Stimulated activated CD4-positive, alpha-beta T cell treated with anti-CD3 and anti-CD28 coated beads, Interleukin-1b, Interleukin-23, amount 100 ng/mL, for 48 hours (primary cell): ENCODE measurements around the gene POLR2F.

Experiments used
- DNase-seq: peaks from one replicate; pipeline ENCODE4 v3.0.0-alpha.2; 2020

POLR2F gene

GRCh38 chr22:38009000-38009806 lies 55.7 kb downstream of the POLR2F start:
- DNase-seq = no peak

DNA sequence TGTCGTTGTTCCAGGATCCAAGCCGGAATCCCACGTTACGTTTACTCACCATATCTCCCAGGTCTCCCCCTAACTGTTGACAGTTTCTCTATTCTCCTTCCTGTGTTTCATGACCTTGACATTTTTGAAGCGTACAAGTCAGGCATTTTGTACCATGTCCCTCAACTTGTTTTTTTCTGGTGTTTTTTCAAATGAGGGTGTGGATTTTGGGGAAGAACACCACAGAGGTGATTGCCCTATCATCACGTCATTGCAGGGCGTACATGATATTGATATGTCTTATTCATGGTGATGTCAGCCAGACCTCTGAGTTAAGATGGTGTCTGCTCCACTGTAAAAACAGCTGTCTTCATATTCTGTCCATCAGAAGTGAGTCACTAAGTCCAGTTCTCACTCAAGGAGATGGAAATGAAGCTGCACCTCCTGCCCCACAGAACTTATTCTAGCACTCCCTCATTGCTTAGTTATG lies 59.1 kb downstream of the POLR2F start:
- DNase-seq = no peak

DNA sequence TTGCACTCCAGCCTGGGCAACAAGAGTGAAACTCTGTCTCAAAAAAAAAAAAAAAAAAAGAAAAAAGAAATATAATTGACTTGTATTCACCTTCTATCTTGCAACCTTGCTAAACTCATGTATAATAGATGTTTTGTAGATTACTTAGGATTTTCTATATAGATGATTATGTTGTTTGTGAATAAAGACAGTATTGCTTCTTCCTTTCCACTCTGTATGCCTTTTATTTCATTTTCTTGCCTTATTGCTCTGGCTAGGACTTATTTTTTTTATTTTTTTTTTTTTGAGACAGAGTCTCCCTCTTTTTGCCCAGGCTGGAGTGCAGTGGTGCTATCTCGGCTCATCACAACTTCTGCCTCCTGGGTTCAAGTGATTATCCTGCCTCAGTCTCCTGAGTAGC lies 60.6 kb downstream of the POLR2F start:
- DNase-seq = no peak

GRCh38 chr22:38016182-38017151 lies 63.0 kb downstream of the POLR2F start:
- DNase-seq = no peak

GRCh38 chr22:38017272-38017920 lies 63.9 kb downstream of the POLR2F start:
- no peak for DNase-seq

DNA sequence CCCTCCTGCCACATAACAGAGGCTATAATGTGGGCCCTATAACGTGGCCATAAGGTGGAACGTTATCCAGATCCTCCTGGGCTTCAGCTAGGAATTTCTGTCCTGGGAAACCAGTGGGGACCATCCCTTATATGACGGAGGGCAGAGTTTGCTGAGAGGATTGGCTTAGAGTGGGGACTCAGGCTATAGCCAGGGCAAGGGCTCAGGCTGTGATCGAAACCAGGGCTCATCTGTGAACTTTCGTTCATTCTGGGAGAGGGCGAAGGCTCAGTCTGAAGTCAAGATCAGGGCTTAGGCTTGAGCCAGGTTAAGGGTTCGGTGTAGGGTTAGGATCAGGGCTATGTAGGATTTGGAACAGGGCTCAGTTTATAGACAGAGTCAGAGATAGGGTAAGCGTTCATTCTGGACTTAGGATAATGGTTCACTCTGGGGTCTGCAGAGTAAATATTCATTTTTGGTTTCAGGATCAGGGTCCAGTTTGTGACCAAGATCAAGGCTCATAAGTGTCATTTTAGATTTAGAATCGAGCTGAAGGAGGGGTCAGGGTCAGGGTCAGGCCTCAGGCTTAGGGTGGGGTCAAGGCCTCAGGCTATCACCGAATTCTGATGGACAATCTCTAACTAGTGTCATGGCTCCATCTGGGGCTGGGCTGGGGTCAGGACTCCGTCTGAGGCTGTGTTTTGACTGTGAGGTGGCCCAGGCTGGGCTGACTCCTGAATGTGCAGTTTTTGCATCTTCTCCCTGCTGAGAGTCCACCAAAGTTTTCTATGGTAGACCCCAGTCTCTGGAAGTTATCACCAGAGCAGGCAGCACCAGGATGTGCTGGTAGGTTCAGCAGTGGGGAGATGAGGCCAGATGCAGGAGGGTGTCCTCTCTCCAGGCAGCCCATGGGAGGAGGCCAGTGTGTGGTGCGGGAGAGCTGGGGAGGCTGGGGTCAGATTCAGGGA lies 64.7 kb downstream of the POLR2F start:
- DNase-seq = no peak
